Esophagus squamous epithelium (tissue), 5 donors: Measurements from ENCODE around the gene RSPH1. TPM values are rescaled to one million over a fixed set of nuclear protein-coding genes. Genes with fewer than 3 reads are reported as not detected.

ENCODE experiments used
- DNase-seq: peaks from one replicate; lab custom pipeline; 2025; lab: John Stamatoyannopoulos, UW
- H3K27ac ChIP-seq, 4 donors: fragments of 200-600 bp; sonication (generic); one replicate each; pipeline ENCODE4 v1.5.1; 2016 to 2019; ENCODE audit warnings: mild to moderate bottlenecking in 1 of 4
- H3K27me3 ChIP-seq, 4 donors: fragments of 200-600 bp; sonication (generic); 1 replicate in 3 of 4; 2 replicates in 1 of 4; pipeline versions ENCODE4 v1.5.1 to v1.6.0; 2017 to 2021; ENCODE audit warnings: antibody characterized with exemption in 1 of 4
- H3K36me3 ChIP-seq, 3 donors: fragments of 200-600 bp; sonication (generic); one replicate each; pipeline ENCODE4 v1.5.1; 2016 to 2019
- H3K4me1 ChIP-seq, 3 donors: fragments of 200-600 bp; sonication (generic); one replicate each; pipeline ENCODE4 v1.5.1; 2017 to 2019
- H3K4me3 ChIP-seq, 4 donors: fragments of 200-600 bp; sonication (generic); 1 replicate in 3 of 4; 2 replicates in 1 of 4; pipeline ENCODE4 v1.5.1; 2016 to 2019; ENCODE audit warnings: mild to moderate bottlenecking in 2 of 4, moderate library complexity in 1 of 4
- H3K9me3 ChIP-seq, 3 donors: fragments of 200-600 bp; sonication (generic); one replicate each; pipeline ENCODE4 v1.5.1; 2016 to 2019
- POLR2A ChIP-seq, 4 donors: fragments of 450-650 bp; IDR thresholded peaks; one replicate each; pipeline ENCODE4 v1.6.1; 2017; ENCODE audit warnings: antibody characterized with exemption in 4 of 4, mild to moderate bottlenecking in 4 of 4, moderate library complexity in 3 of 4
- WGBS, 2 donors: methylation state at CpG; one replicate each; pipeline ENCODE4 v1.1.5; 2018; 5-methylcytosine and 5-hydroxymethylcytosine counted together
- intact Hi-C: fragments of 100-400 bp; cut with DNase I; formaldehyde crosslinking; loops from one replicate; pipeline ENCODE4 v1.15.0; 2022
- total RNA-seq, 4 donors: library from RNA; depleted of rRNA; stranded (reverse); fragments of >200 nt; gene quantifications; one replicate each; pipeline ENCODE4 v1.1.0, GENCODE V29; 2016
- TF ChIP-seq, protein P1 (sequence below), 6 experiments: fragments of 450-650 bp in 4 of 6; fragments of 200-600 bp in 2 of 6; sonication (generic) in 2 of 6; IDR thresholded peaks; one replicate each; pipeline ENCODE4 v1.5.1; 2016 to 2019; ENCODE audit warnings: antibody characterized with exemption in 6 of 6, mild to moderate bottlenecking in 4 of 6, moderate library complexity in 4 of 6
- donor health status: DM: yes; HTN: yes; CAD: no.

Gene RSPH1
- total RNA-seq, 4 donors from 2014 or later, result 0.19 TPM; not detected in 3

DNA sequence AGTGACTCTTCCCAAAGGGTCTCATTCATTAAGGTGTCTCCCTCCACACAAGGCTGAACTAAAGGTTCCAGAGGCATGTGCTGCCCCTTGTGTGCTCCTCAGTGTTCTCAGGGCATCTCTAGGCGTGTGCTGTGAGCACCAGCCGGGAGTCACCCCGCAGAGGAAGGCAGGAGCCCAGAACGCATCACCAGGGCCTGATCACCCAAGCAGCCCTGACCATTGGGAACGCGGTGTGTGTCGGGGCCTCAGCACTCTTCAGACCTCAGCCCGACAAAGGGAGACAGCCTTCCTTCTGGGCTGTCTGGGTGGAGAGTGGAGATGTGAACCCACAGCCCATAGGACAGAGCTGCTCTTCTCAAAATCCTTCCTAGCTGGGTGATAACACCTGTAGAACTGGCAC lies 26.7 kb upstream of the RSPH1 start:
- H3K4me3 ChIP-seq, result no peak overlapping the region
- TF ChIP-seq POLR2A (IDR thresholded peaks at IDR 0.05), result no peak
- TF ChIP-seq, protein P1, sequence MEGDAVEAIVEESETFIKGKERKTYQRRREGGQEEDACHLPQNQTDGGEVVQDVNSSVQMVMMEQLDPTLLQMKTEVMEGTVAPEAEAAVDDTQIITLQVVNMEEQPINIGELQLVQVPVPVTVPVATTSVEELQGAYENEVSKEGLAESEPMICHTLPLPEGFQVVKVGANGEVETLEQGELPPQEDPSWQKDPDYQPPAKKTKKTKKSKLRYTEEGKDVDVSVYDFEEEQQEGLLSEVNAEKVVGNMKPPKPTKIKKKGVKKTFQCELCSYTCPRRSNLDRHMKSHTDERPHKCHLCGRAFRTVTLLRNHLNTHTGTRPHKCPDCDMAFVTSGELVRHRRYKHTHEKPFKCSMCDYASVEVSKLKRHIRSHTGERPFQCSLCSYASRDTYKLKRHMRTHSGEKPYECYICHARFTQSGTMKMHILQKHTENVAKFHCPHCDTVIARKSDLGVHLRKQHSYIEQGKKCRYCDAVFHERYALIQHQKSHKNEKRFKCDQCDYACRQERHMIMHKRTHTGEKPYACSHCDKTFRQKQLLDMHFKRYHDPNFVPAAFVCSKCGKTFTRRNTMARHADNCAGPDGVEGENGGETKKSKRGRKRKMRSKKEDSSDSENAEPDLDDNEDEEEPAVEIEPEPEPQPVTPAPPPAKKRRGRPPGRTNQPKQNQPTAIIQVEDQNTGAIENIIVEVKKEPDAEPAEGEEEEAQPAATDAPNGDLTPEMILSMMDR (IDR thresholded peaks at IDR 0.05), result no peak
- peaks cover 0 to 49% (median 0%) of the 10 kb centered on the region in 3 donors for H3K4me1 ChIP-seq
- 90% methylated on average over 2 of the region's 8 CpGs; no CpG with 5 or more reads in 1 of the 2 donors for WGBS, 2 donors
- DNase-seq, result no peak
- intact Hi-C loops, result no loop called here
- peak overlapping the region in 1 of 4 donors; percentile 4 for H3K27ac ChIP-seq
- no peaks in the 10 kb centered on the region for H3K9me3 ChIP-seq
- peaks cover 0 to 79% (median 5%) of the 10 kb centered on the region in 3 donors for H3K36me3 ChIP-seq
- no peaks in the 10 kb centered on the region for H3K27me3 ChIP-seq

DNA sequence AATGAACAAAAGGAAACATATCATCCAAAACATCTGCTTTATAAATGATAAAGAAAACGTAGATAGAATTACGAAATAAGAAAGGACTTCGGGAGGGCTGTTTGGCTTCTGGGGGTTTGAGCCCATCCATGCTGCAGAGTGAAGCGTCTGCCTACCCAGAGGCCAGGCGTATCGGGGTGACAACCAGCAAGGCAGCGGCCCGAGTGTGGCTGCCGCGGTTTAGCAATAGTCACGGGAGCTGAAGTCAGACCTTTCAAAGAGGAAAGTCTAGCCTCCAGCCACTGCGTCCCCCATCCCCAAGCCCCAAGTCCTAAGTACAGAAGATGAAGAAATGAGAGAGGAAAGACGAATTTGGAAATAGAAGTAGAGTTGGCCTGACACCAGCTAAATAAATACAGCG lies 26.2 kb upstream of the RSPH1 start:
- H3K36me3 ChIP-seq, result peaks cover 0 to 76% (median 5%) of the 10 kb centered on the region in 3 donors

DNA sequence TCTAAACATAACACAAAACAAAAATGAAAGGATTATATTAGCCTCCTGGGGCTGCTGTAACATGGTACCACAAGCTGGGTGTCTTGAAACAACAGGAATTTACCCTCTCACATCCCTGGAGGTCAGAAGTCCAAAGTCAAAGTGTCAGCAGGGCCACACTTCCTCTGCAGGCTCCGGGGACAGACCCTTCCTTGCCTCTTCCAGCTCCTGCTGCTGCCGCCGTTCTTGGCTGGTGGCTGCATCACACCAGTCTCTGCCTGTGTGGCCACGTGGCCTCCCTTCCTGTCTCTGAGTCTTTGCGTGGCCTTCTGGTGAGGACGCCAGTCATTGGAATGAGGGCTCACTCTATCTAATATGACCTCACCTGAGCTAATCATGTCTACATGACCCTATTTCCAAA lies 25.8 kb upstream of the RSPH1 start:
- Histone ChIP-seq H3K27ac (no peak overlapping the region), H3K4me3 (no peak overlapping the region), H3K9me3 (no peaks in the 10 kb centered on the region), H3K27me3 (no peaks in the 10 kb centered on the region), H3K4me1 (peaks cover 0 to 51% (median 3%) of the 10 kb centered on the region in 3 donors), H3K36me3 (peaks cover 0 to 72% (median 5%) of the 10 kb centered on the region in 3 donors)
- WGBS, 2 donors, result 65 to 100% methylated on average over 1 to 6 of the region's 6 CpGs
- TF ChIP-seq, protein P1 (IDR thresholded peaks at IDR 0.05), result no peak
- TF ChIP-seq POLR2A (IDR thresholded peaks at IDR 0.05), result no peak
- intact Hi-C loops, result no loop called here
- no peak for DNase-seq

More for the DNA sequence above, 26.2 kb upstream of the RSPH1 start:
- no peak overlapping the region for H3K4me3 ChIP-seq
- H3K9me3 ChIP-seq, result no peaks in the 10 kb centered on the region
- no peak overlapping the region for H3K27ac ChIP-seq
- no peaks in the 10 kb centered on the region for H3K27me3 ChIP-seq
- WGBS, 2 donors, result 86 to 89% methylated on average over 12 to 14 of the region's 14 CpGs
- peaks cover 0 to 49% (median 0%) of the 10 kb centered on the region in 3 donors for H3K4me1 ChIP-seq
- intact Hi-C loops, result no loop called here
- TF ChIP-seq, protein P1 (IDR thresholded peaks at IDR 0.05), result no peak
- no peak for TF ChIP-seq POLR2A (IDR thresholded peaks at IDR 0.05)
- no peak for DNase-seq

DNA sequence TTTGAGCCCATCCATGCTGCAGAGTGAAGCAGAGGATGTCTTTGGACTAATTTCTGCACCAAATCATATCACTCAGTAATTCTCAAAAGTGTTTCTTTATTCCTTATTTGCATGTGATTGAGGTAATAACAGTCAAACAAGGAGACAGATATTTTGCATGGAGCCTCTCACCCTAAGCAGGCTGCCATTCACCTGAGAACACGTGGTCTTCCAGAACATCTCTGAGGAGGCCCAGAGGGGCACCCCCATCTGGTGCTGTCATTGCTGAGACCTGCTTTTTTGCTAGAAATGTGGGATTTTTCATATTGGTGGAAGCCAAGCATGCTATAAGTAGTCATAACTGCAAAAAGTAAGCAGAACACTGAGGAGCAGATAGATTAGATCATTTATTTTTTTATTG lies 25.4 kb upstream of the RSPH1 start:
- no peak for DNase-seq
- H3K4me1 ChIP-seq, result peaks cover 0 to 51% (median 4%) of the 10 kb centered on the region in 3 donors
- peaks cover 0 to 67% (median 5%) of the 10 kb centered on the region in 3 donors for H3K36me3 ChIP-seq
- H3K4me3 ChIP-seq, result no peak overlapping the region
- H3K27me3 ChIP-seq, result no peaks in the 10 kb centered on the region
- H3K27ac ChIP-seq, result no peak overlapping the region
- TF ChIP-seq, protein P1 (IDR thresholded peaks at IDR 0.05), result no peak
- no peak for TF ChIP-seq POLR2A (IDR thresholded peaks at IDR 0.05)
- intact Hi-C loops, result no loop called here
- no peaks in the 10 kb centered on the region for H3K9me3 ChIP-seq
- 67 to 91% methylated on average over 1 of the region's 1 CpG for WGBS, 2 donors

DNA sequence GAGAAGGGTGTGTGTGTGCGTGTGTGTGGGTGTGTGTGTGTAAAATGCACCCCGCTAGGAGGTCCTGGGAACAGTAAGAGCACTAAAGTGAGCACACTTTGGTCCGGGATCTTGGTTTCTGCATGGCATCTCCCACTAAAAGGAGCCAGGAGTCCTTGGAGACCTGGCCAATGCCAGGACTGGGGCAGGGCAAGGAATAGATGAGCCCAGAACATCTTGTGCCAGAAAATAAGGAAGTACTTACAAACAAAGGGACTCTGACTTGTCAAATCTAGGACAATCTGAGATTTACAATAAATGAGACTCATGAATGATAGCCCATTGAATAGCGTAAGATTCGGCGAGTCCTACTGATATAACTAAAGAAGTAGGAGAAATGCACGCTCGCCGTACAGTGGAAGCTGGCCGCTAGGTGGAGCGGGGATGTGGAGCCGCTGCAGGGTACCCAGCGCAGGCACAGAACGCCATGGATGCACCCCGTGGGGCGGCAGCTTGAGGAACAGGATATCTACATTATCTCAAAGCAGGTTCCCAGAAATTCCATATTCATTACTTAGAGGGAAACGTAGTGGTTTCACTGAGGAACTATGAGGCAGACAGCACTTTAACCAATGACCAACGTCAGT lies 24.7 kb upstream of the RSPH1 start:
- DNase-seq, result no peak
- intact Hi-C loops, result no loop called here

More for the DNA sequence above, 24.7 kb upstream of the RSPH1 start:
- Histone ChIP-seq H3K36me3 (peaks cover 0 to 61% (median 5%) of the 10 kb centered on the region in 3 donors), H3K27me3 (no peaks in the 10 kb centered on the region), H3K4me1 (peaks cover 3 to 51% (median 10%) of the 10 kb centered on the region in 3 donors), H3K27ac (no peak overlapping the region), H3K4me3 (no peak overlapping the region), H3K9me3 (no peaks in the 10 kb centered on the region)
- TF ChIP-seq POLR2A (IDR thresholded peaks at IDR 0.05), result no peak
- TF ChIP-seq, protein P1 (IDR thresholded peaks at IDR 0.05), result no peak
- 91 to 92% methylated on average over 18 of the region's 18 CpGs for WGBS, 2 donors
